Measurements from ENCODE around the gene PHLDB1.
"Not testable (repeated sequence)": the region's sequence is repeated elsewhere in the genome, so short reads cannot be mapped to it uniquely, and the experiment has no call there.

The PHLDB1 gene

GRCh38 chr11:118605116-118605867 is 2.1 kb upstream of the PHLDB1 start:
- DNase-seq (ENCODE audit: low read depth in 2 of 2), result no peak

GRCh38 chr11:118606157-118606843 is 1.1 kb upstream of the PHLDB1 start:
- no peak for DNase-seq (ENCODE audit: low read depth in 2 of 2)

- no peak for DNase-seq (ENCODE audit: low read depth in 2 of 2)
These were observed 579 bp upstream of the PHLDB1 start for GRCh38 chr11:118606844-118607228.

GRCh38 chr11:118608360-118609227 is 1.2 kb downstream of the PHLDB1 start:
- DNase-seq (ENCODE audit: low read depth in 2 of 2), result peak; percentile 42 to 58

- peak in 1 of 2 donors; percentile 15 for DNase-seq (ENCODE audit: low read depth in 2 of 2)
These were observed 2.2 kb downstream of the PHLDB1 start for GRCh38 chr11:118609380-118610224.

- DNase-seq (ENCODE audit: low read depth in 2 of 2), result no peak
These were observed 2.9 kb downstream of the PHLDB1 start for GRCh38 chr11:118610225-118610772.

GRCh38 chr11:118610773-118611432 is 3.5 kb downstream of the PHLDB1 start:
- peak; percentile 79 to 85 for DNase-seq (ENCODE audit: low read depth in 2 of 2)

GRCh38 chr11:118611433-118611795 is 4.0 kb downstream of the PHLDB1 start:
- not testable (repeated sequence) for DNase-seq (ENCODE audit: low read depth in 2 of 2)

- no peak for DNase-seq (ENCODE audit: low read depth in 2 of 2)
These were observed 5.0 kb downstream of the PHLDB1 start for GRCh38 chr11:118612378-118612777.

GRCh38 chr11:118614511-118614910 is 7.1 kb downstream of the PHLDB1 start:
- DNase-seq (ENCODE audit: low read depth in 2 of 2), result no peak

- DNase-seq (ENCODE audit: low read depth in 2 of 2), result no peak
These were observed 8.0 kb downstream of the PHLDB1 start for GRCh38 chr11:118615282-118615975.

- no peak for DNase-seq (ENCODE audit: low read depth in 2 of 2)
These were observed 8.6 kb downstream of the PHLDB1 start for GRCh38 chr11:118615976-118616371.

- DNase-seq (ENCODE audit: low read depth in 2 of 2), result no peak
These were observed 10.9 kb downstream of the PHLDB1 start for GRCh38 chr11:118618115-118618990.

GRCh38 chr11:118618991-118619375 is 11.6 kb downstream of the PHLDB1 start:
- DNase-seq (ENCODE audit: low read depth in 2 of 2), result no peak

GRCh38 chr11:118619444-118620197 is 12.2 kb downstream of the PHLDB1 start:
- DNase-seq (ENCODE audit: low read depth in 2 of 2), result no peak

GRCh38 chr11:118620529-118621070 is 13.2 kb downstream of the PHLDB1 start:
- DNase-seq (ENCODE audit: low read depth in 2 of 2), result no peak

GRCh38 chr11:118621071-118621783 is 13.8 kb downstream of the PHLDB1 start:
- peak in 1 of 2 donors; percentile 22 for DNase-seq (ENCODE audit: low read depth in 2 of 2)

Measured in stimulated activated CD4-positive, alpha-beta T cell treated with anti-CD3 and anti-CD28 coated beads, Interleukin-4, amount 100 ng/mL, for 48 hours (primary cell).